DMS79 (cell line): Measurements from ENCODE around the gene SGPL1.

Source experiments
- DNase-seq: peaks from one replicate; lab custom pipeline; 2025; lab: John Stamatoyannopoulos, UW

The SGPL1 gene

DNA sequence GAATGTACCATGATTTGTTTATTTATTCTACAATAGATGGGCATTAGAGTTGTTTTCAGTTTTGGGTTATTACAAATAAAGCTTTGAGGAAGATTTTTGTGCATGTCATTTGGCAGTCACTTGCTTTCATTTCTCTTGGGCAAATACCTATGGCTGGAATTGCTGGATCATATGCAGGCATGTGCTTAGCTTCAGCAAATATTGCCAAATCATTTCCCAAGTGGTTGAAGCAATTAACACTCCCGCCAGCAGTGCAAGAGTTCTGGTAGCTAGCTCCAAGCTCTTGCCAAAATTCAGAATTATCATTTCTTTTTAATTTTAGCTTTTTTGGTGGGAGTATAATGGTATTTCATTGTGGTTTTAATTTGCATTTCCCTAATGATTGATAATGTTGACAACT is 105.5 kb downstream of the SGPL1 start:
- DNase-seq: no peak

DNA sequence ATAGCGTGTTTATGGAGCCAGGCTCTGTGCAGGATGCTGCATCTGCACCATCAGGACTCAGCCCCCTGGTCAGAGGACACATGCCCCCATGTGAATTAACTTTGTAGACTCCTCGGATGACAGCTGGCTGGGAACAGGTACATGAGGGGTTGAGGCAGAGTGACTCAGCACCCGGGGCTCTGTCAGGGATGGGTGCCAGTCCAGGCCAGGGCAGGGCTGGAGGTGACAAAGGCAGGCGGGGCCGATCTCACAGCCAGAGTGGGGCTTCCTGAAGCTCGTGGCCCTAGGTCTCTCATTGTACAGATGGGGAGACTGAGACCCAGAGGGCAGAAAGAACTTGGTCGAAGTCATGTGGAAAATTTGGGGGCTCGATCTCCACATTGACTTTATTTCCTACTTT is 107.9 kb downstream of the SGPL1 start:
- DNase-seq: no peak

DNA sequence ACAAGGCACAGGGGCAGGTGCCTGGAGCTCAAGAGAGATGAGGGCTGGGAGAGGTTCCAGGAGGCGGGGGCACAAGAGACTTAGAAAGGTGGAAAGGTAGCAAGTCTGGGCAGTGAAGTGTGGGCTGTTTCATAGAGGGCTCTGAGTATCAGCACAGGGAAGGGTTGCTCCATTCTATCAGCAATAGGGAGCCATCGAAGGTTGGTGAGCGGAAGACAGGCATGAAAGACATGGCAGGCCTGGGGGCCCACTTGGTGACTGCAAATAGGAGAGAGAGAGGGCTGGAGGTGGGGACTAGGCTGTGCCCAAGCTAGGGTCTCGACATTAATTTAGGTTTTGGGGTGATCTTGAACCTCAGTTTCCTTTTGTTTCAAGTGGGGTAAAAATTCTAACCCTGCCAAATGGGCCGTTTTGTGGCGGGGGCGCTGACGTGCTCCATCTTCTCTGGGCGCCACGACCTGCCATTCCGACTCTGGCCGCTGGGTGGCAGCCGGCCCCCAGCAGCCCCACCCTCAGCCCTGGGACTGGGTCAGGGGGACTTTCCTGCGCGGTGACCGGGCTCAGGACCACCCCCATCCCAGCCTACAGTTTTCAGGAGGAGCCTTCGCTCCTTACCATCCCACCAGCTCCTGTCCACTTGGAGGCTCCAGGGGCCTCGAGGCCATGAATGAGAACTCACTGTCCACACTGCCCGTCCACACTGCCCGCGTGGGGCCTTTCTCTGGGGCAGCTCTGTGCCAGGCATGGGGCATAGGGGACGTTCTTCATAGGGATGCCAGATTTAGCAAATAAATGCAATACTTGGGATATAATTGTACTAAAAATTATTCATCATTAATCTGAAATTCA is 109.9 kb downstream of the SGPL1 start:
- no peak for DNase-seq

DNA sequence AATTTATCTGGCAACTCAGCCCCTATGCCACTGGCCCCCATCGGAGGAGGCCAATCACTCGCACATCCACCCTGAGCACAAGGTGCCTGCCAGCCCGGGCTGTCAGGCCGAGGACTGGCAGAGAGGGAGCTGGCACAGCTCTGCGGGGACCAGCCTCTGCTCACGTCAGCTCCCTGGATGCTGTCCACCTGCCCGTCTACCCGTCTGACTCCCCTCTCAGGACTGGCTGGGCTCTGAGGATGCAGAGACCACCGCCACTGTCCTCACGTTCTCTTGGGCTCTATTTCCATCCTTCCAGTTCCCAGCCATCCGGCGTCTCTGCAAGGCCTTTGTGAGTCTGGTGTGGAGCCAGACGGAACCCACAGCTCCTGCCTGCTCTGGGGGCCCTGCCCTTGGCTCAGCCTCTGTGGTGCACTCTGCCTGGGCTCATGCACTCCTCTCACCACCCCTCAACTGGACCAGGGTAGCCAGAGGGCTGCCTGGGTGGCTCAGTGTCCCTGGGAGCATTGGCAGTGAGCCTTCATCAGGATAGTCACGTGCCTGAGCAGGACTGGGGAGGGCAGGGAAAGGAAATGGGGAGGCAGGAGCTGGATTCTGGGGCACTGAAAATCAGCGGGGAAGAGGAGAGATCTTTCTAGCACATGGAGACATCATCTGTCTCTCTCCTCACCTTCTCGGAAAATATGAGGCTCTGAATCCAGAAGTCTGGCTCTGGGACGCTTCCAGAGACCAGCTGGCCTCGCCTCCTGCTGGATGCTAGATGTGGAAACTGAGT is 110.7 kb downstream of the SGPL1 start:
- DNase-seq: no peak

DNA sequence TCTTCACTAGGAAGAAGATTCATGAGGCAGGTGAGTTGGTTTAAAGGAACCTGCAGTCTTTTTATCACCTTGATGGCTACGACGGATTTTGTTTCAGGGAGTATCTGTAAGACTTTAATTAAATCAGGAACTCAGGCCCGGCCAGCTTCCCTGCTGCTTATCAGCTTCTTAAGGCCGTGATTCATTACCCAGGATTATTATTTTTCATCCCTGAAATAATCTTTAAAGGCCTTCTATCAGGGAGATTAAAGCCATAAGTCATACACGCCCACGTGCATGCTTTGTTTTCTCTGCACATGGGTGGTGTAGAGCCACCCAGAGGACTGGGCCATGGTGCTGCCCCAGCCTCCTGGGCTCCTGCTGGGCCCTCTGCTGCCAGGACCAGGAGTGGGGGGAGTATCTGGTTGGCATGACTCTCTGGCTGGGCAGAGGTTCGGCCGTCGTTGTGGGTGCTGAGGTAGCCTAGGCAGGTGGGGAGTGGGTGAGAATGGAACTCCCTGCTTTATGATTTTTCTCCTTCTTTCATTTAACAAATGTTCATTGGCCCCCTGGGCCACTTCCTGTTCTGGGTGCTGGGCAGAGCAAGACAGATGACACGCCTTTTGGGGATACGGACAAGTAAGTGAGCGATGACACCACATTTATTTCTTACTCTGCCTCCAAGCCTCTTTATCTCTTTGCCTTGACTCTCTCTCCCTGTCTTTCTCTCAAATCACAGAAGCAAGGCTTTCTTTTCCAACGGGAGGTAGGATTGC is 111.6 kb downstream of the SGPL1 start:
- DNase-seq: no peak

DNA sequence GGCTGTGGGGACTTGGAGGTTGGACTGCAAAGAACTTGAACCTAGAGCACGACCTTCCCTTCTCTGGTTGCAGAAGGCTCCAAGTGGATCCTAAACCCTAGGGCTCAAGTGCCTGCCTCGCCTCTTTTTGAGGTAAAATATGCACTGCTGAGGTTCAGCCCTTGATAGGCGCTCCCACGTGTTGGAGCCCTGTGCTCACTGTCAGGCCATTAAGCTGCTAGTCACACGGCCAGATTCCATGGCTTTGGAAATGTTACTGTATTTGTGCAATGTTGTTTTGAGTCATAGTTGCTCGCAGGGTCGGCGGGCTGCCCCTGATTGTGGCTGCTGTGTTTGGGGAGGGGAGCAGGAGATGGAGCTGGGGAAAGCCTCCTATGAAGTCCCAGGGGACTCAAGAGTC is 112.4 kb downstream of the SGPL1 start:
- no peak for DNase-seq

DNA sequence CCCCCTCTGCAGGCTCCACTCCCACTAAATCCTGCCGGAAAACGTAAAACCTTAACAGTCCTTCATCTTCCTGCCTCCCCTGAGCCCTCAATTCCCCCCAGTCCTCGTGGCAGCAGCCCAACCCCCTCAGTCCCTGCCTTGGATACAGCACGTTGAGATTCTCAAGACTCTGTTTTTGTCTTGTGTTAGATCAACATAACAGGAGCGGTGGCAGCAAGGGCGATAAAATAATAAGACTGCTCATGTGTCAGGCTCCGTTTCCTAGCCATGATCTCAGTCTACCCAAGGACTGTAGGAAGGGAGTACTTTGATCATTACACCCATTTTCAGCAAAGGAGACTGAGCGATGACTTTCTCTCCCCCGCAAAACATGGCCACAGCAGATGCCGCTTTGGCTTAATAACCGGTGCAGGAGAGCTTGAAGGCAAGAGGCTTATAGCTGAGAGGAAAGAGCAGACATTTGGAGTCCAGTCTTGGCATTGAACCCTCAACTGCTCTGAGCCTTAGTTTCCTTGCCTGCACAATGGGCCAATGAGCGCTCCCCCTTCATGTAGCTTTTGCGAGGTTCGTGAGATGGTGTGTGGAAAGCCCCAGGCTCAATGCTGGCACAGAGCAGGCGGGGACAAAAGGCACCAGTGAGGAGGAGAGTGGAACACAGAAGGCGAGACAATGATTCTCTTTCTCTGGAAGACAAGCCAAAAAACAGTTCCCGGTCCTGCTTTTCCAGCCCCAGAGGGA is 114.7 kb downstream of the SGPL1 start:
- DNase-seq: no peak
